Measurements from ENCODE around the gene APOO. TPM values are rescaled to one million over a fixed set of nuclear protein-coding genes. Genes with fewer than 3 reads are reported as not detected.

The APOO gene
- total RNA-seq, 1 donor from 2014 or later: 78.2 TPM

GRCh38 chrX:23902419-23902818, 5.3 kb downstream of the APOO start:
- Mint-ChIP-seq H3K36me3 (no peaks in the 10 kb centered on the region), H3K27me3 (no peaks in the 10 kb centered on the region), H3K27ac (no peak overlapping the region), H3K9me3 (no peaks in the 10 kb centered on the region), H3K4me3 (no peak overlapping the region), H3K4me1 (ENCODE audit: unreplicated experiment) (peaks cover 30% of the 10 kb centered on the region)
- DNase-seq (ENCODE audit: extremely low spot score, unreplicated experiment): no peak
- TF ChIP-seq, protein P1, sequence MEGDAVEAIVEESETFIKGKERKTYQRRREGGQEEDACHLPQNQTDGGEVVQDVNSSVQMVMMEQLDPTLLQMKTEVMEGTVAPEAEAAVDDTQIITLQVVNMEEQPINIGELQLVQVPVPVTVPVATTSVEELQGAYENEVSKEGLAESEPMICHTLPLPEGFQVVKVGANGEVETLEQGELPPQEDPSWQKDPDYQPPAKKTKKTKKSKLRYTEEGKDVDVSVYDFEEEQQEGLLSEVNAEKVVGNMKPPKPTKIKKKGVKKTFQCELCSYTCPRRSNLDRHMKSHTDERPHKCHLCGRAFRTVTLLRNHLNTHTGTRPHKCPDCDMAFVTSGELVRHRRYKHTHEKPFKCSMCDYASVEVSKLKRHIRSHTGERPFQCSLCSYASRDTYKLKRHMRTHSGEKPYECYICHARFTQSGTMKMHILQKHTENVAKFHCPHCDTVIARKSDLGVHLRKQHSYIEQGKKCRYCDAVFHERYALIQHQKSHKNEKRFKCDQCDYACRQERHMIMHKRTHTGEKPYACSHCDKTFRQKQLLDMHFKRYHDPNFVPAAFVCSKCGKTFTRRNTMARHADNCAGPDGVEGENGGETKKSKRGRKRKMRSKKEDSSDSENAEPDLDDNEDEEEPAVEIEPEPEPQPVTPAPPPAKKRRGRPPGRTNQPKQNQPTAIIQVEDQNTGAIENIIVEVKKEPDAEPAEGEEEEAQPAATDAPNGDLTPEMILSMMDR (conservative IDR thresholded peaks at IDR 0.05): peak; percentile 79

DNA sequence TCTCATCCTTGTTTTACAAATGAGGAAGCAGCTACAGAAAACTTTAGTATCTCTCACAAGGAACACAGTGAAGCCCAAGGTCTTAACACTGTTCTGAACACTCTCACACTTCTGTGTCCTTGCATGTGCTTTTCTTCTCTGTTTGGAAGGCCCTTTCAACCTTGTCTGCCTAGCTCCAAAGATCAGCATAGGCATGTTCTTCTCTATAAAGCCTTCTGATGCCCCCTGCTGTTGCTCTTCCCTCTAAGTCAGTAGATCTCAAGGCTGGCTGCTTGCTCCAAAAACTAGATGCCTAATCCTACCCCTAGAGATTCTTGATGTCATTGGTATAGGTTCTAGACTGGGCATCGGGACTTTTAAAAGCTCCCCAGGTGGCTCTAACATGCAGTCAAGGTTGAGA, 5.9 kb downstream of the APOO start:
- H3K4me1 Mint-ChIP-seq (ENCODE audit: unreplicated experiment): peaks cover 36% of the 10 kb centered on the region
- H3K9me3 Mint-ChIP-seq: no peaks in the 10 kb centered on the region
- no peak for DNase-seq (ENCODE audit: extremely low spot score, unreplicated experiment)
- TF ChIP-seq, protein P1 (conservative IDR thresholded peaks at IDR 0.05): peak; percentile 68
- no peaks in the 10 kb centered on the region for H3K36me3 Mint-ChIP-seq
- H3K27ac Mint-ChIP-seq: no peak overlapping the region
- no peaks in the 10 kb centered on the region for H3K27me3 Mint-ChIP-seq
- H3K4me3 Mint-ChIP-seq: no peak overlapping the region

DNA sequence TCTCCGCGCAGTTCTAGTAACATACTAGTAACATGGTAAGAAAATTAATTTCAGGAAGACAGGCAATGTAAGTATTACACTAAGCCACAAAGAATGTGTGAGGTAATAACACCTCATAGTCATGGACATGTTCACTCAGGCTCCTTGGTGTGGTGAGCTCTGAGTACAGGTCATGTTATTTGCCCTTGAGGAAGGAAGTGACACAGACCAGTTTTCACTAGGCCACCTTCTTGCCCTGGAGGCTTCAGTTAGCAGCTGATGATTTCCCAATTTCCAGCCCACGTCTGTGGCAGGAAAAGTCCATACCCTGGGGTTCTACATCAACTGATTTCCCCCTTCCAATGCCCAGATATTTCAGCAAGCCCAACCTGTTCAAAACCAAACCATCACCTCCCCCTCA, 6.7 kb downstream of the APOO start:
- H3K27ac Mint-ChIP-seq: no peak overlapping the region
- no peaks in the 10 kb centered on the region for H3K27me3 Mint-ChIP-seq
- H3K9me3 Mint-ChIP-seq: no peaks in the 10 kb centered on the region

DNA sequence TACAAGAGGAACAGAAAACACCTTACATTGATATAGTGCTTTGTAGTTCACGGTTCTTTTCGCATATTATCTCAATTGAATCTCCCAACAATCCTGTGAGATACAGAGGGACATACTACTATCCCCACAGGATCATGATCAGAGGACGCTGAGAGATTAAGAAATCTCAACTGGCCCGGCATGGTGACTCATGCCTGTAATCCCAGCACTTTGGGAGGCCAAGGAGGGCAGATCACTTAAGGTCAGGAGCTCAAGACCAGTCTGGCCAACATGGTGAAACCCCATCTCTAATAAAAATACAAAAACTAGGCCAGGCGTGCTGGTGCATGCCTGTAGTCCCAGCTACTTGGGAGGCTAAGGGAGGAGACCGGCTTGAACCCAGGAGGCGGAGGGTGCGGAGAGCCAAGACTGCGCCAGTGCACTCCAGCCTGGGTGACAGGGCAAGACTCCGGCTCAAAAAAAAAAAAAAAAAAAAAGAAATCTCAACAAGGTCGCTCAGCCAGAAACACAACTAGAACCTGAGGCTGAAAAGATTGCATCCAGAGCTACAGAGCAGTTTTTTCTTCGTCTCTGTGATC, 7.4 kb downstream of the APOO start:
- H3K27me3 Mint-ChIP-seq: no peaks in the 10 kb centered on the region
- H3K4me1 Mint-ChIP-seq (ENCODE audit: unreplicated experiment): peaks cover 30% of the 10 kb centered on the region
- H3K36me3 Mint-ChIP-seq: peaks cover 3% of the 10 kb centered on the region
- no peaks in the 10 kb centered on the region for H3K9me3 Mint-ChIP-seq
- TF ChIP-seq, protein P1 (conservative IDR thresholded peaks at IDR 0.05): no peak
- H3K4me3 Mint-ChIP-seq: peak overlapping the region; percentile 46
- no peak for DNase-seq (ENCODE audit: extremely low spot score, unreplicated experiment)
- no peak overlapping the region for H3K27ac Mint-ChIP-seq

More for the DNA sequence above, 6.7 kb downstream of the APOO start:
- TF ChIP-seq, protein P1 (conservative IDR thresholded peaks at IDR 0.05): no peak
- Mint-ChIP-seq H3K4me3 (no peak overlapping the region), H3K36me3 (no peaks in the 10 kb centered on the region), H3K4me1 (ENCODE audit: unreplicated experiment) (peaks cover 30% of the 10 kb centered on the region)
- DNase-seq (ENCODE audit: extremely low spot score, unreplicated experiment): no peak

DNA sequence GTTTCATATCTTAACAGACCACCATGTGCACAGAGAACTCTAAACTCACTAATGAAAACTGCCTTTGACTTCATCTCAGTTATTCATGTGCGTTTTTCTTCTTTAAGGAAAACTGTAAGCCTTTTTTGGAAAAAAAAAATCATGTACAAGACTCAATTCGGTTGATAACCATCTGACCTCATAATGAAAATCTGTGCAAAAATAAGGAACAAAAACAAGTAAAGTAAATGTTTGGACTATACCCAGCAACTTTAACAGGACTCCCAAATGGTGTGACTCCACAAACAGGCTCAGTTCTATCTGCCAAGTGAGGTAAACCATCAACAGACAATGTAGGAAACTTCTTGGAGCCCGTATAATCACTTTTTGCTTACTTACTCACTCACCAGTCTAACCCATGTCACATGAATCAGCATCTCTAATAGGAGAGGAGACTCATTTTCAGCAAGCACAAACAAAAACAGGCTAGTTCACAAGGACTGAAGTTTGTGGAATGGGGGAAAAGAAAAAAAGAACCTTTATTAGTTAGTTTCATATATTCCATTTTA, 9.3 kb downstream of the APOO start:
- Mint-ChIP-seq H3K27me3 (no peaks in the 10 kb centered on the region), H3K27ac (peak overlapping the region; percentile 68), H3K4me1 (ENCODE audit: unreplicated experiment) (peaks cover 24% of the 10 kb centered on the region), H3K4me3 (no peak overlapping the region), H3K36me3 (peaks cover 6% of the 10 kb centered on the region), H3K9me3 (no peaks in the 10 kb centered on the region)
- TF ChIP-seq, protein P1 (conservative IDR thresholded peaks at IDR 0.05): no peak
- no peak for DNase-seq (ENCODE audit: extremely low spot score, unreplicated experiment)

Data from type B pancreatic cell (in vitro differentiated cells).